GM18502 (cell line): Measurements from ENCODE around the gene ODR4.
"Not testable (repeated sequence)": the region's sequence is repeated elsewhere in the genome, so short reads cannot be mapped to it uniquely, and the experiment has no call there.

Experiments used
- ATAC-seq: cut with Tn5 transposase; IDR thresholded peaks from one replicate; pipeline ENCODE4 v1.9.1; 2021; ENCODE audit warnings: mild to moderate bottlenecking; ENCODE audit not compliant: unreplicated experiment, poor library complexity

The ODR4 gene

DNA sequence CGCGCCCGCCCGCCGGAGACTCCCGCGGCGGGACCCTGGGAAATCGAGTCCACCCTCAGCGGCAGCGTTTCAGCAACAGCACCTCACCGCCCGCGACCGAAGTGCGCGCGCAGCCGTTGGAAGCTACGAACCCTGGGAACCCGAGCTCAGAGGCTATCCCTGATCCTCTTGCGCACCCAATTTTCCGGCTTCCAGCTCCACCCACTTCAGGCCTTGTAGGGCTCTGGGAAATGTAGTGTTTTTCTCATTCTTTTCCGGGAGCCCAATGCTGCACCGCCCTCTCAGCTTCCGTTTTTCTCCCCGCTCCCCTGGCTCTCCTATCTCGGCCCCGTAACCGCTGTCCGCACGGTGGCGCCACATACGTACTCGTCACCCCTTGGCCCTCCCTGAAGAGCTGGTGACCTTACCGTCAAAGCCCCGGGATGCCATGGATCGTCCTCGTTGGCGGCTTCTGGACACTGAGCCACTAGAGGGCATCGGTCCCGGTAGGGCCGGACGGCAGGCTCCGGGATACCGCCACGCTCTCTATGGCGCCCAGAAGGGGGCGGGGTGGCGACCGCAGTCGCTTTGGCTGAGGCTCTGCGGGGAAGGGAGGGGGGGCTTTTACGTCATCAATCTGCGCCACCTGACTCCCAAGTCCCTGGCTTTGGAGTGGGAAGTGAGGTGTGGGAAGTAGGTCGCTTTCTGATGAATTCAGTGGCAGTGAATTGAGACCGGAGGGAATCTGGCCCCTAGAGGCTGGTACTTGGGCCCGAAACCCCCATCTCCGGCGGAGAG lies at the start of gene ODR4, which contains the start of gene TPR:
Gene ODR4 (plus strand): TSS at position 687 of the 777 bp plus-strand sequence. CDS start 3,948 bp downstream, outside the sequence.
Gene TPR (minus strand): TSS at position 102 of the 777 bp plus-strand sequence. CDS start 225 bp downstream, outside the sequence.
- ATAC-seq, result peak; percentile 83

DNA sequence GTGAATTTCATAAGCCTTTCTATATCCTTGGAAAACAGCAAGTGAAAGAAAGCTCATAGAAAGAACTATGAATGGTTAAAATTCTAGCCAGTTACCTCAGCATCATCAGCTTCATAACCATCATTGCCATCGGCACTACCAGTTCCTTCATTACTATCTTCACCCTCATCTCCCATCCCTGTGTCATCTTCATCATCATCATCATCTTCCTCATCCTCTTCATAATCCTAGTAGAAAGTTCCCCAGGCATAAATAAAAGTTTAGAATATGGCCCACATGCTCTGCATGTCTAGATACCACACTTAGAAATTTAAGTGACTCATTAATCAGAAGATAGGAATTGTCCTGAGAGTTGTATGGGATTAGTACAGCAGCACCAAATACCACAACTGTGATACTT lies 49.6 kb upstream of the ODR4 start:
- no peak for ATAC-seq

DNA sequence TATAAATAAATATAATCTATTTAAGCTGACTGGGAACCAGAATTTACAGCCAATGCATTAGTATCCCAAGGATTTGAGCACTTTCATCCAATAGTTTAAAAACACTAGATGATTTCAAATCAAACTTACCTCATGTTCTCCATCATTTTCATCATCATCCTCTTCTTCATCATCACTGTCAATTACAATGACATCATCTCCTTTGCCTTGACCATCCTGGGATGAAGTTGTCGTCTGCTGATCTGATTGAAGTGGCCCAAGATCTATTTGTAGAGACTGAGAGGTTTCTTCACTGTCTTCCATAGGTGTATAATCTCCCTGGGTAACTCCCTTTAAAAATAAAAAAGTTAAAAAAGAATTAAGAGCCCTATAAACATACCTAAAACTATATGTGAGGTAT lies 48.3 kb upstream of the ODR4 start:
- ATAC-seq, result no peak

DNA sequence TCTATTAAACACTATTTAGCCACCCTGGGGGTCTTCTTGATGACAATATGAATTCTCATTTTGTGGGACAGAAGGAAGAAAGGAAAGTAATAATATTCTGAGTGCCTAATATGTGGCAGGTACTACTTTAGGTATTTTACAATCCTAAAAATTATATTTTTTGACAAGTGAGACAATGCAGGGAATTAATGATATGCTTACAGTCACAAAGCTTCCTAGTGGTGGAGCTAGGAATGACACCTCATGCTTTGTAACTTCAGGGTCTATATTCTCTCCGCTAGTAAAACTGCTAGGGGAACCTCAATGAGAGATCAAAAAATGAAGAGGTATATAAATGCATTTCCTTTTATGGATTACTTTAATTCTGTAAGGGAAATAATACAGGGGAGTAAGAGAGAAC lies 44.9 kb upstream of the ODR4 start:
- ATAC-seq, result no peak

DNA sequence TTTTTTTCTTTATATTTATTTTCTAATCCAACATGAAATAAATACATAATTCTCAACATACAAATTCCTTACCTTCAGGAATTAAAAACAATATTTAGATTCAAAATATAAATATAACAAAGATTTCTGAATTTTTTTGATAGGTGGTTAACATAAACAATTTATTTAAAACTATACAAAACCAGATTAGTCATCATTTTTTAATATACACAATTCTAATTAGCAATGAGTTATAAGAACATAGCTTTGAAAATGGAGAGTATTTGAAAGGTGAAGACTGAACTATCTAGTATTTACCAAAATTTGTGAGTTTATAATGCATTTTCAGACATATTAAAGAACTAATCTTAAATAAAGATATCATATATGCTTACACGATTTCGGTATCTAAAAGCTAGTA lies 38.1 kb upstream of the ODR4 start:
- no peak for ATAC-seq

DNA sequence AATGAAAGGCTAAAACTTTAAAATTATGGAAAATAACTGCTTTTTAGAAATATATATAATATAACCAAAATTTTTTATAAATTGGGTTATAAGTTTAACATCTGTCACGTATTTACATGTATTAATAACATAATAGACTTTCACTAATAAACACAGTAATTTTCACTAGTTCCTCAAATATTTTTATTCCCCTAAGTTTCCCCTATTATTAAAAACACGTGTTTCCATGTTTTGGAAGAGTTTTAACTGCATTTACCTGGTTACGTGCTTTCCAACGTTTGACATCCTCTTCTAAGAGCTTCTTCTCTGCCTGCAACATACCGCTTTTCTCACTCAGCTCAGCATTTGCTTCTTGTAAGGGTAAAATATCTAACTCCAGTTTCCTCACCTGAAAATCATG lies 34.9 kb upstream of the ODR4 start:
- ATAC-seq, result no peak

DNA sequence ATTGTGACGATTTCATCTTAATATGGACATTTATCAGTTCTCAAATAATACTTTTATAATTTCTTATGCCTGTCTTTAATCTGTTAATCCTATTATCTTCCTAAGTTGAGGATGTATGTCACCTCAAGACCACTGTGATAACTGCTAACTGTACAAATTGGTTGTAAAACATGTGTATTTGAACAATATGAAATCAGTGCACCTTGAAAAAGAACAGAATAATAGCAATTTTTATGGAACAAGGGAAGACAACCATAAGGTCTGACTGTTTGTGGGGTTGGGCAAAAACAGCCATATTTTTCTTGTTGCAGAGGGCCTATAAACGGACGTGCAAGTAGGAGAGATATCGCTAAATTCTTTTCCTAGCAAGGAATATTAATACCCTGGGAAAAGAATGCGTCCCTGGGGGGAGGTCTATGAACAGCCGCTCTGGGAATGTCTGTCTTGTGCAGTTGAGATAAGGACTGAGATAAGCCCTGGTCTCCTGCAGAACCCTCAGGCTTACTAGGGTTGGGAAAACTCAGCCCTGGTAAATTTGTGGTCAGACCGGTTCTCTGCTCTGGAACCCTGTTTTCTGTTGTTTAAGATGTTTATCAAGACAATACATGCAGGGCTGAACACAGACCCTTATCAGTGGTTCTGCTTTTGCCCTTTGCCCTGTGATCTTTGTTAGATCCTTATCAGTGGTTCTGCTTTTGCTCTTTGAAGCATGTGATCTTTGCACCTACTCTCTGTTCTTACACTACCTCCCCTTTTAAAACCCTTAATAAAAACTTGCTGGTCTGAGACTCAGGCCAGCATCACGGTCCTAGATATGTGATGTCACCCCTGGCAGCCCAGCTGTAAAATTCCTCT lies 27.6 kb upstream of the ODR4 start:
- not testable (repeated sequence) for ATAC-seq

DNA sequence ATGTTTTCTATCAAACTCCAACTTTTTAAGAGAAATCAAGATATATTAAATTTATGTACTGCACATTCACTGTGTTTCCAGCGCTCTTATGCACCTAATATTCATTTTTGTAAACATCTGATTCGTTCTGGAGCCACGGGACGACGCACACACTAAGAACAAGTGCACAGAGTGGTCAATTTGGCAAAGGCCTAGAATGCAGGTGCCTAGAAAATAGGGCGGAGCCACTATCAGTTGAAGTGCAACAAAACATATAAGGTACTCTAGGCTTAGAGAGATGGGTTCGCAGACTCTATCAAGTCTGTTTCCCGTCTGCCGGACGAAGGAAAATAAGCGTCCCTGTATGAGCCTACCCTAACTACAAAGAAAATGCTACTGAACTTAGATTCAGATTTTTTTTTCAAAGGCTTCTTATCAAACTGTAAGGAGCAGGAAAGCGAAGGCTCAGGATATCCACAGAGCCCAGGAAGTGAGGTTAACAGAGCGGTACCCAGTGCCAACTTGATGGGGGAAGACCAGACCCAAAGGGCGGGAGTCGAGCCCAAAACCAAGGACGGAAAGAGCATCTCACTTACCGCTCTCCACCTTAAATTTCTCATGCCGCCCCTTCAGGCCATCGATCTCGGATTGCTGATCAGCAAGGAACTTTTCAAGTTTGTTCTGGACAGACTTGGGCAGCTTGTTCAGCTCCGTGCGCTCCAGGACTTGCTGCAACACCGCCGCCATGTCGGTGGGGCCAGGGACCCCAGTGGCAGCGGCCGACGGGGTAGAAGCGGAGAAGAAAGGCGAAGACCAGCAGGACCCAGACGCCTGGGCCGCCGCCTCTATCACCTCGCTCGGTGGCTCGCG lies 1.1 kb upstream of the ODR4 start:
- peak; percentile 36 for ATAC-seq

DNA sequence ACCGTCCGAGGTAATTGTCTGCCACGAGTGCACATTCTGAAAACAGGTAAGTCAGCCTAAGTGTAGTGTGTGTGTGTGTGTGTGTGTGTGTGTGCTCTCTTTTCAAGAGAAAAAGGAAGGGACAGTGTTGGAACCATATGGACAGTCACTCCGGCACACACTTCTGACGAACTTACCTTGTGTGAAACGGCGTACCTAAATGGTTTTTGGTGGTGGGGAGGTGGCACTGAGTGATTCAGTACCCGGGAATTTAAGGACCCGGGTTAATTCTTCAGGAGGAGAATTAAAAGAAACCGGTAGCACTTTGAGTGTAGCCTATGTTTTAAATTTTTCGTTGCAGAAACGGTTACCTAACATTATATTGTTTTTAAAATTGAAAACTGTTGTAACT lies 286 bp downstream of the ODR4 start:
- ATAC-seq, result no peak

DNA sequence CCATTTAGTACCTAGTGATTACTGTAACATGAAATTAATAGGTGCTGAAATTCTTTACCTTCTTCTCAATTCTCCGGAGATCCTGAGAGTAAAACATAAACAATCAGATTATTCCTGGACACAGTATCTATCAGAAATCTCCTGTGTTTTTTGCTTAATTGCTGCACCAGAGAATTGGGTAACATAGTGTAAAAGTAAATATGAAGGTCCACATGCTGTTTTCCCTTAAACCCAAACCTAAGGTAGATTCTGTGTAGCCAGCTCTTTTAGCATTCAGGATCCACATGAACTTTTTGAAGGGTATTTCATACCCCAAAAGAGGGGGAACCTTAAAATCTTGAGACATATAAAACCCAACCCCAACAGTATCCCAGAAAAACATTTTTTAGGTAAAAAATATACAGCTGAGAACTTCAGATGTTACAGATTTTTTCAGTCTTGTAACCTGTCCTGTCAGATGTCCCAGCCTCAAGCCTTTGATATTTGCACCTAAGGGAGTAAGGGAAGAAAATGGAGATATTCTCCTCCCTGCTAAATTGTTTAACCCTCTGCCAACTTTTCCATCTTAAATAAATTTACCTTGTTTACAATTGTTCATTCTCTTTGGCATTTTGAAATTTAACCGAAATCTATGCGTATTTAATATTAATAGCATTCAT lies 11.2 kb downstream of the ODR4 start:
- ATAC-seq, result no peak

DNA sequence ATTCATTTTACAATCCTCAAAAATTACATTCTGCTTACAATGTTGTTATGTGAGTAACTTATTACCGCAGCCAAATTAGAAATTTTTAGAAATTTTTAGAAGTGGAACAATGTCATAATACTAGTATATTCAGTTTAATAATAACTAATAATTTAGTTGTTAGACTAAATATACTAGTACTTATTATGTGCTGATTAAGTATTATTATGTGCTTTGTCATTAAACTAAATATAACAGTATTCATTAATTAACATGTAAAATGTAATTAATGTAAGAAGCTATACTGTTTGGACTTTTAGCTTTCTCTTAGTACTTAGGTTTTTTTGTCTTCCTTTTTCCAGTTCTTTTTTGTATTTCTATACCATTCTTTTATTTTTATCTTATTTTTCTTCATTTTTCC lies 15.3 kb downstream of the ODR4 start:
- ATAC-seq, result no peak

DNA sequence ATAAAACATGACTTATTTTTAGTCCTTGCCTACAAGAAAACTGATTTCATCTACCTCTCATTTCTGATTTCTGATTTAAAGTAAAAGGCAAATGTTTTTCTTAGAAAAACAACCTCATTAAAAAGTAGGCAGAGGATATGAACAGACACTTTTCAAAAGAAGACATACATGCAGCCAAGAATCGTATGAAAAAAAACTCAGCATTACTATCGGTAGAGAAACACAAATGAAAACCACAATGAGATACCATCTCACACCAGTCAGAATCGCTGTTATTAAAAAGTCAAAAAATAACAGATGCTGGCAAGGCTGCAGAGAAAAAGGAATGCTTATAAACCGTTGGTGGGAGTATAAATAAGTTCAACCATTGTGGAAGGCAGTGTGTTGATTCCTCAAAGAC lies 16.2 kb downstream of the ODR4 start:
- ATAC-seq, result no peak

DNA sequence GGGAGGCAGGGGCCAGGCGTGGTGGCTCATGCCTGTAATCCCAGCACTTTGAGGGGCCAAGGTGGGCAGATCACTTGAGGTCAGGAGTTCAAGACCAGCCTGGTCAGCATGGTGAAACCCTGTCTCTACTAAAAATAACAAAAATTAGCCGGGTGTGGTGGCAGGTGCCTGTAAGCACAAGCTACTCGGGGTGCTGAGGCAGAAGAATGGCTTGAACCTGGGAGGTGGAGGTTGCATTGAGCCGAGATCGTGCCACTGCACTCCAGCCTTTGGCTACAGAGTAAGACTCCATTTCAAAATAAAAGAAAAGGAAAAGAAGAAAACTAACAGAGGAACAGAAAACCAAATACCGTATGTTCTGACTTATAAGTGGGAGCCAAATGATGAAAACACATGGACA lies 17.1 kb downstream of the ODR4 start:
- not testable (repeated sequence) for ATAC-seq

DNA sequence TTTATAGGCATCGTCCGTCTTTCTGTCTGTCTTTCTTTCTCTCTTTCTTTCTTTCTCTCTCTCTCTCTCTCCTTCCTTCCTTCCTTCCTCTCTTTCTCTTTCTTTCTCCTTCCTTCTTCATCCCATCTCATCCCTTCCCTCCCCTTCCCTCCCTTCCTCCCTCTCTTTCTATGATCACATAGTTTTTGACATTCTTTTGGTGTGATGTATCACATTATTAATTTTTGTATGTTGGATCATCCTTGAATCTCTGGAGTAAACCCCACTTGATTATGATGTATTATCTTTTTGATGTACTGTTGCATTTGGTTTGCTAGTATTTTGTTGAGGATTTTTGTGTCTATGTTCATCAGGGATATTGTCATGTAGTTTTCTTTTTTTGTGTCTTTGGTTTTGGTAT lies 25.8 kb downstream of the ODR4 start:
- not testable (repeated sequence) for ATAC-seq

DNA sequence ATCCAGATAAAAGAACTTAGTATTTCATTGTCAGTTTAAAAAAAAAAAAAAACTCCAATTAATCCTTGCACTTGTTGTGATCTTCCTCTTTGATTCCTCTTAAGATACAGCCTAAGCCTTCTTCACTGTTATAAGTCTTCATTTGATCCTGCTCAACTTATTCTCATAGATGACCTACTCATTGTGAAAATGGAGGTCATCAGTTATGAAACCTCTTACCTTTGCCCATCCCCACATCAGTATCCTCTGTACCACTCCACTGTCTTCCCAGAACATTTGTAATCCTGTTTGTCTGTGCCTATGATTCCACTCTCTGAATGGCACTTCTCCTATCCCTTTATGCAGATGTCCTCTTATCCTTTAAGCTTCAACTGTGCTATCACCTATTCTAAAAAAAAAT lies 28.0 kb downstream of the ODR4 start:
- no peak for ATAC-seq

DNA sequence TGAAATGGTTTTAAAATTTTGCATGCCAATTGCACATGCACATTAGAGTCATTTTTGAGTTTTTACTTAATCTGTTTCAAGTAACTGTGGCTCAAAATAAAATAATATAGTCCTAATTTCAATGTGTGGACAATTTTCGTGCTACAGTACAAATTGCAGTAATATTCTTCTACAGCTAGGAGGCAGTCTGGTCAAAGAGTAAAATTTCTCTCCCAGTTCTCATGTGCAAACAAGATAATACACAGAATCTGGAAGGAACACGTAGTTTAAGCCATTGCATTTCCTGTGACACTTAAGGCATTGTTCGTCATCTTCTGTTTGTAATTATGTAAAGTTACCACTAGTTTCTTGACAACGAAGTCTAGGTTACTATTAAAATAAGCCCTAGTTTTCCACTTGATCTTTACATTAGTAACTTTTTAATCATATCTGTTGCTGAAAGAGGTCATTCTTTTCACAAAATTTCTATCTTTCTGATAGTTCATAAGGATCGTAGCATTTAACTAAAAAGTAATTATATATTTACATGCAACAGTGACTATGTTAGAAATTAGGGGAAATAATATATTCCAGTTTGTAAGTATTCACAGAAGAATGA lies 28.9 kb downstream of the ODR4 start:
- peak; percentile 59 for ATAC-seq

DNA sequence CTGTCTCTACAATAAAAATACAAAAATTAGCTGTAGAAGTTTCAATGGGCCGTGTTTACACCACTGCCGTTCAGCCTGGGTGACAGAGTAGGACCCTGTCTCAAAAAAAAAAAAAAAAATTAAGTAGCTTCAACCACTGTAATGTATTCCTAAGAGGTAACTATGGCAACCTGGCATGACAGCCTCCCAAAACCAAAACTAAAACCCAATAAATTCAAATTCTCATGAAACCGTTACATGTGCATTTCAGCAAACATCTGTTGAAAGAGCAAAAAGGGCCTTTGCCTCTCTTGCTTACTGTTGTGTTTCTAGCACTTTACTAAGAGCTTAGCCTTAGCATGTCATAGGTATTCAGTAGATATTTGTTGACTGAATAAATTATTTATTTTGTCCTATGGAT lies 33.5 kb downstream of the ODR4 start:
- no peak for ATAC-seq

DNA sequence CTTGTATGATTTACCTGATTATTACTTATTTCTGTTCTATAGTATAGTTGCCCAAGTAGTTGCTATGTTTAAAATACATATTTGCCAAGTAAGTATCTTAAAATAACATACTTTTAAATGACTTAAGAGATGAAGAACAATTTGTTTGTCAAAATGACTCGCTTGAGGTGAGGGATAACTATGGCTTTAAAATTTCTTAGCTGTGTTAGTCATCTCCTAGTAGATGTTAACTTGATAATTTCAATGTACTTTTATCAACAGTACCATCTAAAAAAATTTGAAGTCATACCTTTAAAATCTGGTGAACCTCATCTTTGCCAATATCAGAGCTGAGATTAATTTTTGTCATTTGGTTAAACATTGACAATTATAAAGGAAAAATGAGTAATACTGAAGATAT lies 37.7 kb downstream of the ODR4 start:
- ATAC-seq, result no peak

DNA sequence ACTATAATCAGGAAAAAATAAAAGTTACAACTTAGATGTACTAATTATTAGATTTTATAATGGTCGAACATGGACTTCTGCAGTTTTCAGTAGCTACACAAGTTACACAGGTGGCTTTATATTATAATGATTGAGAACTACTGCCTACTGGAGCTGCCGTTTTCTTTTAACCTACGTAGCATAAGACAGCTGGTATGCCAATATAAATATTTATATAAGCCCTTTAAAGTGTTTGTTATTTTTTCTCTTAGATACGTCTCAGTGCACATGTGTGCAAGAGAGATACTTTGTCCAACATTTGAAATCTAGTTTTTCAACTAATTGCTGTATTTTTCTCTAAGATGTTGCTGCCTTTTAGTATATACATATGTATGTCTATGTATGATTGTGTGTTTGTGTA lies 42.9 kb downstream of the ODR4 start:
- no peak for ATAC-seq

DNA sequence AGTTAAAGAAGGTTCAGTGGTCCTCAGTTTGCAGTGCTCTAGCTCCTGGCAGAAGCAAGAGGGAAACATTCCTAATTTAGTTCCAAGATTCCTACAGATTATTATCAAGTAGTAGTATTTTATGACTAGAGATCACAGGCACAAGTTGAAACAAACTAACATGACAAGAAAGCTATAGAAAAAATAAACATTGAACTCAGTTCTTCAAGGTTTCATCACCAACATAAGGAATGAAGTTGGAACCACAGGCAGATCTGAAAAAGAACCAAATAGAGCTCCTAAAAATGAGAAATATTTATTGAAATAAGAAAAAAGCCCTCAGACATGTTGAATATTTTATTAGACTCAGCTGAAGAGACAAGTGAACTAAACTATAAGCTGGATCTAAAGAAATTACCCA lies 44.7 kb downstream of the ODR4 start:
- no peak for ATAC-seq
